ENCODE measurements around the gene DUOX1. TPM values are rescaled to one million over a fixed set of nuclear protein-coding genes. Genes with fewer than 3 reads are reported as not detected.

DUOX1 gene
- total RNA-seq, 1 experiment from 2014 or later, result 19.6 TPM

DNA sequence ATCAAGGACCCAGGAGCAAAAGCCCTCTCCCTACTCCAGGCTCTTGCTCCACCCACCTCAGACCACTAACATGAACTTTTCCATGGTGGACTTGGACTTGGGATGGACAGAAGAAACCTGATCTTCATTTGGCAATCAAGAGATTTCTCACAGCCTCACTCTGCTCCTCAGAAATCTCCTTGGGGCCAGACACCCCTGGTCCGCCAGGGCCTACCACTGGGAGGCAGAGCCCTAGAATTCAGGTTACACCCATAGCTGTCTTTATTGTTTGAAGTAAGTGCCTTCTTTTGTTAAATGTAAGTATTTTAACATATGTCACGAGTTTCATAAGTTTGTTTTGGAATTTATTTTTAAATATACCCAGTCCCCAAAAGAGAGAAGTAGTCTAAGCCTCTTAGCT, 44.8 kb downstream of the DUOX1 start:
- intact Hi-C loops (cut with micrococcal nuclease), result no loop called here
- no TSS peak for BruUV-seq (replicated peaks)
- no peaks in the 10 kb centered on the region for H4K20me1 ChIP-seq (ENCODE audit: insufficient read depth)
- H2AFZ ChIP-seq (ENCODE audit: low read depth, low read length, poor library complexity, severe bottlenecking), result no peak overlapping the region
- peaks cover 3 to 8% of the 10 kb centered on the region in 2 experiments; a peak in 3 of 4 replicates for H3K4me1 ChIP-seq (ENCODE audit: control insufficient read depth in 1 of 2, insufficient read depth in 2 of 2, low read length in 2 of 2)
- DNase-seq (ENCODE audit: low read depth, low spot score) (no peak), ATAC-seq (no peak)
- H3K9me3 ChIP-seq (ENCODE audit: control insufficient read depth in 1 of 2, insufficient read depth in 1 of 2, low read depth in 1 of 2, low read length in 2 of 2), result no peaks in the 10 kb centered on the region
- H3K4me2 ChIP-seq (ENCODE audit: low read length), result no peak overlapping the region
- CTCF ChIA-PET, result interaction anchor here (0.7 kb wide), 1 partner anchor 12 kb away, joined by 3 read pairs; no protein-coding TSS in a partner anchor
- no peak overlapping the region for H3K4me3 ChIP-seq (replicated peaks in 1 of 2; ENCODE audit: low read depth in 1 of 2, low read length in 2 of 2)
- no peaks in the 10 kb centered on the region for H3K9me2 ChIP-seq (ENCODE audit: insufficient read depth)
- H3K36me3 ChIP-seq (ENCODE audit: control insufficient read depth in 1 of 2, insufficient read depth in 2 of 2, low read length in 2 of 2), result no peaks in the 10 kb centered on the region
- H3K9ac ChIP-seq (ENCODE audit: low read length), result no peak overlapping the region
- POLR2A ChIA-PET, result no interaction called here
- no peaks in the 10 kb centered on the region for H3K79me2 ChIP-seq (ENCODE audit: insufficient read depth, low read length)
- TF ChIP-seq SRF (IDR thresholded peaks at IDR 0.05; ENCODE audit: low read depth), result no peak
- TF ChIP-seq, protein P1, sequence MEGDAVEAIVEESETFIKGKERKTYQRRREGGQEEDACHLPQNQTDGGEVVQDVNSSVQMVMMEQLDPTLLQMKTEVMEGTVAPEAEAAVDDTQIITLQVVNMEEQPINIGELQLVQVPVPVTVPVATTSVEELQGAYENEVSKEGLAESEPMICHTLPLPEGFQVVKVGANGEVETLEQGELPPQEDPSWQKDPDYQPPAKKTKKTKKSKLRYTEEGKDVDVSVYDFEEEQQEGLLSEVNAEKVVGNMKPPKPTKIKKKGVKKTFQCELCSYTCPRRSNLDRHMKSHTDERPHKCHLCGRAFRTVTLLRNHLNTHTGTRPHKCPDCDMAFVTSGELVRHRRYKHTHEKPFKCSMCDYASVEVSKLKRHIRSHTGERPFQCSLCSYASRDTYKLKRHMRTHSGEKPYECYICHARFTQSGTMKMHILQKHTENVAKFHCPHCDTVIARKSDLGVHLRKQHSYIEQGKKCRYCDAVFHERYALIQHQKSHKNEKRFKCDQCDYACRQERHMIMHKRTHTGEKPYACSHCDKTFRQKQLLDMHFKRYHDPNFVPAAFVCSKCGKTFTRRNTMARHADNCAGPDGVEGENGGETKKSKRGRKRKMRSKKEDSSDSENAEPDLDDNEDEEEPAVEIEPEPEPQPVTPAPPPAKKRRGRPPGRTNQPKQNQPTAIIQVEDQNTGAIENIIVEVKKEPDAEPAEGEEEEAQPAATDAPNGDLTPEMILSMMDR (IDR thresholded peaks at IDR 0.05 in 2 of 3, conservative IDR thresholded peaks at IDR 0.05 in 1 of 3; ENCODE audit: borderline replicate concordance in 1 of 3, insufficient read depth in 1 of 3, low read depth in 2 of 3, low read length in 2 of 3), result no peak
- TF ChIP-seq EGR1 (IDR thresholded peaks at IDR 0.05; ENCODE audit: low read depth), result no peak
- TF ChIP-seq ZBTB33 (IDR thresholded peaks at IDR 0.05; ENCODE audit: extremely low read depth, insufficient replicate concordance, low read length), result no peak
- no peak for TF ChIP-seq ZFX (IDR thresholded peaks at IDR 0.05)
- no peak for TF ChIP-seq SP1 (IDR thresholded peaks at IDR 0.05; ENCODE audit: low read depth)
- no peak for TF ChIP-seq FOSL1 (IDR thresholded peaks at IDR 0.05; ENCODE audit: low read depth)
- TF ChIP-seq CBX3 (IDR thresholded peaks at IDR 0.05; ENCODE audit: low read depth), result no peak
- TF ChIP-seq CEBPB (IDR thresholded peaks at IDR 0.05; ENCODE audit: low read depth), result no peak
- TF ChIP-seq POLR2AphosphoS5 (IDR thresholded peaks at IDR 0.05; ENCODE audit: low read depth, low read length), result no peak
- TF ChIP-seq EZH2 (IDR thresholded peaks at IDR 0.05), result no peak
- no peak for TF ChIP-seq REST (IDR thresholded peaks at IDR 0.05; ENCODE audit: low read depth)
- TF ChIP-seq ZNF274 (IDR thresholded peaks at IDR 0.05; ENCODE audit: low read depth, low read length), result no peak
- H3K27me3 ChIP-seq (ENCODE audit: insufficient read depth, low read length), result no peaks in the 10 kb centered on the region
- RAD21 ChIA-PET (ENCODE audit: low non-redundant PET in 1 of 2, low total read pairs in 2 of 2, uncharacterized antibody in 2 of 2, unreplicated experiment in 2 of 2), result no interaction called here
- no peak overlapping the region for H3K27ac ChIP-seq (ENCODE audit: low read depth, low read length)

Measured in HCT116 (cell line).